ENCODE results near the gene FREY1. TPM values are rescaled to one million over a fixed set of nuclear protein-coding genes. Genes with fewer than 3 reads are reported as not detected.

Gene FREY1
- total and polyA plus RNA-seq, 8 donors: 0.21 to 0.89 (median 0.43) TPM; not detected in 2

- Histone ChIP-seq H3K27ac (no peak overlapping the region), H3K4me3 (no peak overlapping the region), H3K4me1 (peaks cover 0 to 22% of the 10 kb centered on the region in 2 donors), H3K27me3 (no peaks in the 10 kb centered on the region), H3K9me3 (no peaks in the 10 kb centered on the region), H3K36me3 (peaks cover 0 to 66% of the 10 kb centered on the region in 2 donors)
- intact Hi-C loops (cut with DNase I): no loop called here
- no peak for TF ChIP-seq CTCF (IDR thresholded peaks at IDR 0.05)
- ATAC-seq: no peak
- no peak for DNase-seq
Measured at GRCh38 chr11:45932217-45932616, 25.1 kb upstream of the FREY1 start.

DNA sequence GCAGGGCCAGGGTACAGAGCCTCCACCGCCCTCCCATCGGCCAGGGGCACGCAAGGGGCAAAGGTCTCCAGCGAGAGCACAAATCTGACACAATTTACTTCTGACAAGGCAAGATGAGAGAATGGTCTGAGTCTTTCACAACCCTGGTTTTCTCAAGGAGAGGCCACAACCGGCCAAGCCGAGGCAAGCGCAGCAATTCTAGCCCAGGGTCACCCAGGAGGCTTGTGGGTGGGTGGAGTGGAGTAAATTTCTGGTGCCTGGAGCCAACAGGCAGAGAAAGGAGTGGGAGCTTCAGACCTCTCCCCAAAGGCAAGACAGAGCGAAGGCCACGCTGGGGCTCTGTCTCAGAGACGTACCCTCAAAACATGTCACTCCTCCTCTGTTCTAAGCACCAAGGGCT lies 24.7 kb upstream of the FREY1 start:
- H3K36me3 ChIP-seq: peaks cover 0 to 61% of the 10 kb centered on the region in 2 donors
- ATAC-seq: no peak
- intact Hi-C loops (cut with DNase I): no loop called here

GRCh38 chr11:45930951-45931570 lies 24.0 kb upstream of the FREY1 start:
- peak overlapping the region in 1 of 2 donors; percentile 5 for H3K27ac ChIP-seq
- intact Hi-C loops (cut with DNase I): no loop called here
- peaks cover 0 to 5% of the 10 kb centered on the region in 2 donors for H3K27me3 ChIP-seq
- no peaks in the 10 kb centered on the region for H3K9me3 ChIP-seq
- ATAC-seq (no peak), DNase-seq (no peak)
- TF ChIP-seq CTCF (IDR thresholded peaks at IDR 0.05): no peak
- H3K36me3 ChIP-seq: peaks cover 0 to 54% of the 10 kb centered on the region in 2 donors
- H3K4me3 ChIP-seq: no peak overlapping the region
- peaks cover 0 to 22% of the 10 kb centered on the region in 2 donors for H3K4me1 ChIP-seq

More for the DNA sequence above, 24.7 kb upstream of the FREY1 start:
- Histone ChIP-seq H3K4me1 (peaks cover 0 to 22% of the 10 kb centered on the region in 2 donors), H3K9me3 (no peaks in the 10 kb centered on the region), H3K4me3 (no peak overlapping the region), H3K27ac (peak overlapping the region in 1 of 2 donors; percentile 5), H3K27me3 (no peaks in the 10 kb centered on the region)
- no peak for DNase-seq
- no peak for TF ChIP-seq CTCF (IDR thresholded peaks at IDR 0.05)

- Histone ChIP-seq H3K27me3 (peaks cover 0 to 8% of the 10 kb centered on the region in 2 donors), H3K9me3 (no peaks in the 10 kb centered on the region), H3K36me3 (peaks cover 0 to 46% of the 10 kb centered on the region in 2 donors), H3K4me1 (peaks cover 0 to 22% of the 10 kb centered on the region in 2 donors), H3K27ac (peak overlapping the region in 1 of 2 donors; percentile 23), H3K4me3 (no peak overlapping the region)
- DNase-seq (peak in 1 of 4 donors; percentile 61), ATAC-seq (peak; percentile 60)
- intact Hi-C loops (cut with DNase I): no loop called here
- TF ChIP-seq CTCF (IDR thresholded peaks at IDR 0.05): no peak
Measured at GRCh38 chr11:45930031-45930794, 23.1 kb upstream of the FREY1 start.

- DNase-seq (no peak), ATAC-seq (peak; percentile 39)
- peaks cover 0 to 39% of the 10 kb centered on the region in 2 donors for H3K36me3 ChIP-seq
- TF ChIP-seq CTCF (IDR thresholded peaks at IDR 0.05): no peak
- peak overlapping the region in 1 of 2 donors; percentile 23 for H3K27ac ChIP-seq
- peaks cover 0 to 22% of the 10 kb centered on the region in 2 donors for H3K4me1 ChIP-seq
- no peak overlapping the region for H3K4me3 ChIP-seq
- H3K27me3 ChIP-seq: peaks cover 0 to 14% of the 10 kb centered on the region in 2 donors
- intact Hi-C loops (cut with DNase I): no loop called here
- no peaks in the 10 kb centered on the region for H3K9me3 ChIP-seq
Measured at GRCh38 chr11:45929486-45930030, 22.5 kb upstream of the FREY1 start.
